Brain pericyte (primary cell): ENCODE results near the gene C1orf198.

Experiments
- DNase-seq: peaks from one replicate; pipeline ENCODE4 v3.0.0-alpha.2; 2012; ENCODE audit warnings: low read depth, low spot score

C1orf198 gene

DNA sequence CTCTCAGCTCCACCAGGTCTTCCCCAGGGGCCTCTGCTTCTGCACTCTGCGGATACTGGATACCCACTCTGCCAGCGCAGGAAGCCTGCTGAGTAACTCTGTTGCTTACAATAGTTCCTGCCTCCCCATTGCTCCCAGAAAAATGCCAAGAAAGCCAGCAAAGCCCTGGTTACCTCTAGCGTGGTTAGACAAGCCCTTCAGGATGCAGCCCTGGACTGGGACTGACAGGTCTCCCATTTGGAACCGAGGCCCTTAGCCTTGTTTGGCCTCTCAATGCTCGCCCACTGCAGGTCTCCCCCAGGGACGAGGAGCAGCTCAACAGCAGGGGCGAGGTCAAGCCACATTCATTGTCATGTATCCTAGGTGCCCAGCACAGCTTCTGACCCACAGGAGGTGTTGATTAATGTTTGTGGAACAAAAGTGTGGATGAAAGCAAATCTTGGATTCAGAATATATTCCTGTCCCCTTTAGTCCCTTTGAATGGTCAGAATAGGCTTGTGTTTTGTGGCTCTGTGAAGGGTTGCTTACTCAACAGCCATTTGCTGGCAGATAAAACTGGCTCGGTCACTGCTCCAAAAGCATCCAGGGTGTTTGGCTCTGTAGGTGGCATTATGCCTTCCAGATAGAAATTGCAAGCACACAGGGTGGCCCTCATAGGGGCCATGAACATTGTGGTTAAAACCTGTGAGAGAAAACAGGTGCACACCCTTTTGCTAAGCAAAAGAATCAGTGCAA is 58.9 kb downstream of the C1orf198 start:
- no peak for DNase-seq

DNA sequence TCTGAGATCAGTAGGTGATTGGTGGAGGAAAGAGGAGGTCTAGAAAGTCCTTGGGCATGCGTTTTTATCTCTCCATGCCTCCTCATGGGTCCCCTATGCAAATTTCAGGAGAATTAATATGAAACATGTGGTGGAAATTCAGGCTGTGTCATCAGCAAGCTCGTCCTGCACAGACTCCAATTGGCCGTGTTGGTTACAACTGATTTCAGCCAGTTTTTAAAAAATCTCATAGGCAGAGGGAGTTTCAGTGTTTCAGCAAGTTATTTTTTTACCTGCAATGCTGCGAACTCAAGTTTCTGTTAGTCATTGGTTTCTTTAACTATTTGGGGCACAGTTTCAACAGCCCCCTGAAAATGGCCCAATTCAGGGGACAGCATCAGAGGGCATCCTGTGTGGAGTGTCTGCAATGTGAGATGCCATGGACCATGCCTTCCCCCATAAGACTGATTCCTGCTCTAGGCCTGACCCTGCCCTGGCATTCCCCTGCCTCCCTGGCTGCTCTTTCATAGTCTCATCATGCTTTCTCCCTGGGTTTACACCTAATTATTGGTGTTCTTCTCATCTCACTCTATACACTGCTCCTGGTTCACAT is 59.9 kb downstream of the C1orf198 start:
- DNase-seq, result no peak

DNA sequence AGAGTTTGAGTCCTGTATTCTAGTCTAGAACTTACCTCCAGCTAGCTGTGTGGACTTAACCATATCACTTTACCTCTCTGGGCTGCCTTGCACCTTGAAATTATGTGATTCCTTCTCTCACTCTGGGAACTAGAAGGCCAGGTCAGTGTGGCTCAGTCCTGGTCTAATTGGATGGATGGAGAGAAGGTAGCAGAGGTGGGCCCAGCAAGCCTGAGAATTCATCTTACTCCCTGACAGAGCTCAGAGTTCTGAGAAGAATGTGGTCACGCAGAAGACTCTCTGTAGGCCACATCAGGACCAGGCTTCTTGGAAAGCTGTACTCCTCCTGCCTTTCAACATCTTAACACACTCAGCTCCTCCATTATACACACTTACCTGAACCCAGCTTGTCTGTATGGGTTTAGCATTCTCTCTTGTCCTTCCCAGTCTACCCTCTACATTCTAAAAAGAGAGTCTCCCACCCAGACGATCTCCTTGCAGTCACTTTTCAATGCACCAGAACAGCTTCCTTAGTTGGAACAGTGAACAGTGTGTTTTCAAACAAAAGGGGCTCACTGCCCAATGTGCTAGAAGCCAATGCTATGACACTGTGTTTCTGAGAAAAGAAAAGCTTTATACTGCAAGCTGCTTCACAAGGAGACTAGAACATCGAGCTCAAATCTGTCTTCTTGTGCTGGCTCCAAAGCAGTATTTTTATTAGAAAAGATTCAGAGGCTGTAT is 60.6 kb downstream of the C1orf198 start:
- DNase-seq, result no peak

- DNase-seq, result no peak
Observed at GRCh38 chr1:230807029-230807428, 61.3 kb downstream of the C1orf198 start.

DNA sequence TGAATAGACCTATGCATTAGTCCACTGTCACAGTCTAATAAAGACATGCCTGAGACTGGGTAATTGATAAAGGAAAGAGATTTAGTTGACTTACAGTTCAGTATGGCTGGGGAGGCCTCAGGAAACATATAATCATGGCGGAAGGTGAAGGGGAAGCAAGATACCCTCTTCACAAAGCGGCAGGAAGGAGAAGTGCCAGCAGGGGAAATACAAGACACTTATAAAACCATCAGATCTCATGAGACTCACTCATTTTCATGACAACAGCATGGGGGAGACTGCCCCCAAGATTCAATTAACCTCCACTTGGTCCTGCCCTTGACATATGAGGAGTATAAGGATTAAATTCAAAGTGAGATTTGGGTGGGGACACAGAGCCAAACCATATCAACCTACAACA is 61.8 kb downstream of the C1orf198 start:
- no peak for DNase-seq

GRCh38 chr1:230804396-230804795 is 63.9 kb downstream of the C1orf198 start:
- DNase-seq, result no peak

GRCh38 chr1:230800891-230801840 is 67.2 kb downstream of the C1orf198 start:
- no peak for DNase-seq

DNA sequence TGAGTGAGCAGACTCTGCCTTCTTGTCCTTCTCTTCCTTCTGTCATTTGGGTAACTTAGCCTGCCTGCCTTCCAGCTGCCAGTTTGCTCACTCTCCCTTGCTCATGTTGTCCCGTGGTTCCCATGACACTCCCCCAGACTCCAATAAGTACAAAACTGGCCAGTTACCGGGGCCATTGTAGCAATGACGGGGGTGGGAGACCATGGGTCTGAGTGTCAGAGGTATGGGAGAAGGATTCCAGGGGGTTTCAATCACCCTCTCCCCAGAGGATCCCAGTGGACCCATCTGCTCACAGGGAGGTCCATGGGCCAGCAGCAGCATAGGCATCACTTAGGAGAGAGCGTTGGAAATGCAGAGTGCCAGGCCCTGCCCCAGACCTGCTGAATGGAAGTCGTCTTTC is 69.8 kb downstream of the C1orf198 start:
- DNase-seq, result no peak

- no peak for DNase-seq
Observed at GRCh38 chr1:230797942-230798365, 70.4 kb downstream of the C1orf198 start.

- no peak for DNase-seq
Observed at GRCh38 chr1:230797376-230797920, 70.9 kb downstream of the C1orf198 start.

GRCh38 chr1:230796626-230797025 is 71.7 kb downstream of the C1orf198 start:
- no peak for DNase-seq

GRCh38 chr1:230794871-230795605 is 73.3 kb downstream of the C1orf198 start:
- no peak for DNase-seq

DNA sequence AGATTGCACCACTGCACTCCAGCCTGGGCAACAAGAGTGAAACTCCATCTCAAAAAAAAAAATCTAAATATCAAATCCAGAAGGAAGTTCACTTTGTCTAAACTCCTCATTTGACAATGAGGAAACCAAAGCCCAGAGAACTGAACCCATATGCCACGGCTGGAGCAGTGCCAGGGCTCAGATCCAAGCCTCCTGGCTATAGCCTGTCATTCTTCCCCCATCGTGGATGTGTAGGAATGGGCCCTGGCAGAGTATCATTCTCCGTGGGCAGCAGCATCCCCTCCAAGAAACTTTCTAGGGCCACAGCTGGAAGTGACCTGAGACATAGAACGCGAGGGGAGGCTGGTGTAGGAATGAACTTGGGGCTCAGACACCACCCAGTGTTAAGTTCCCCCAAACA is 73.9 kb downstream of the C1orf198 start:
- no peak for DNase-seq

GRCh38 chr1:230793463-230793745 is 74.9 kb downstream of the C1orf198 start:
- no peak for DNase-seq

GRCh38 chr1:230792691-230793462 is 75.4 kb downstream of the C1orf198 start:
- no peak for DNase-seq

DNA sequence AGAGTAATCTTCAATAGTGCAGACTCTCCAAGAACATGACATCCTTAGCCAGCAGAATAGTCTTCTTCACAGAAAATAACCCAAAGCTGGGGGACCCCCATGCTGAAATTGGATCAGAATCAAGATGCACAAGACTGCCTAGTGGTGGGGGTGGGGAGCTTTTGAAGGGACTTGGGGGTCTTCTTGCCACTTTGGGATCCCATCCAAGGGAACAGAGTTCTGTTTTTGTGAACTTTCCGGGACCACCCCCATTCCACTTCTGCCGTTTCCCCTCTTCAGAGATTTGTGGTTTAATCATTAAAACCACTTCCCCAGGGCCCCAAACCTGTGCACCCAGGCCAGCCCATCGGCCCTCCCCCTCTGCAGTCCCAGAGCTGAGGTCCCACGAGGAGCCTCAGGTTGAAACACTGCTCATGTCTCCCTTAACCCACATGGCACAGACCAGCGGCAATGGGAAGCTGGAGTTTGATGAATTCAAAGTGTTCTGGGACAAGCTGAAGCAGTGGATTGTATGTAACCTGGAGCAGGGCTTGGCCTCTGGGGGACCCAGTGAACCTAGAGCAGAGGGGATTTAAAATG is 76.2 kb downstream of the C1orf198 start:
- no peak for DNase-seq

GRCh38 chr1:230790026-230790425 is 78.3 kb downstream of the C1orf198 start:
- DNase-seq, result no peak

DNA sequence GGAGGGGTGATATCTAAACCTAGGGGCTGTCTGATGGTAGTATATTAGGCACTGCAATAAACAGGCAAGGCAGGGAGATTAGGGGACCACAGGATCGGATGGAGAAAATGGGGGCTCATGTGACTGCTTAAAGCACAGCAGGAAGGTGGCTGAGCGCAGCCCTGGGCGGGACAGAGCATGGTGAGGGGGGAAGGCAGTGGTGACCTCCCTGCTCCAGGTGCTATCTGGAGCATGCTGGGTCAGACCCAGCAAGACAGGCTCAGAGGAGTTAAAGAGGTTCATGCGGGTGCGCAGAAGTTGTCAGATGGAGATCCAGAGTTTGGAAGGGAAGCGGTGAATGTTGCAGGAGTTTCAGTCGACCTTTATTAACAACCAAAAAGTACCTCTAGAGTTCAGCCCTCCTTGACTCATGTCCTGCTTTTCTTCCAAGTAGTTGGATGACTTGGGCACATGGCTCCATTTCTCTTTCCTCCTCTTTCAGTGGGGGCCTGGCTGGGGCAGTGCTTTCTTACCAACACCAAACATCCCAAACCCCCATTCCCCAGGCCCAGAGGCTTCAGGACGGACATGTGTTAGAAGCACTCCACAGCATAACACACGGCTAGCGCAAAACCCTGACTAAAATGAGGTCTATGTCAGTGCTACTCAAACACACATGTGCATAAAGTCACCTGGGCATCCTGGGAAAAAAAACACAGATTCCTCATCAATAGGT is 79.6 kb downstream of the C1orf198 start:
- no peak for DNase-seq

GRCh38 chr1:230787471-230787870 is 80.8 kb downstream of the C1orf198 start:
- no peak for DNase-seq
